ENCODE results near the gene MC4R.

- TF ChIP-seq POLR2A (IDR thresholded peaks at IDR 0.05) (no peak), CTCF (IDR thresholded peaks at IDR 0.05) (no peak)
Measured at GRCh38 chr18:60421356-60422118, 49.0 kb upstream of the MC4R start.
